GM19239 (cell line): ENCODE data around the gene MARK2.

Experiments
- DNase-seq: peaks from one replicate; pipeline ENCODE4 v3.0.0; 2011; ENCODE audit warnings: low spot score; ENCODE audit not compliant: insufficient read length
- FAIRE-seq: peaks from 2 replicates; lab custom pipeline; 2011; peaks lifted over from hg19 to GRCh38; lab: Jason Lieb, UNC

Gene MARK2

GRCh38 chr11:63875506-63876065, 36.7 kb downstream of the MARK2 start:
- no peak for DNase-seq
- no peak for FAIRE-seq

GRCh38 chr11:63876616-63877015, 37.7 kb downstream of the MARK2 start:
- DNase-seq (no peak), FAIRE-seq (no peak)

GRCh38 chr11:63877658-63878241, 38.8 kb downstream of the MARK2 start:
- FAIRE-seq (no peak), DNase-seq (no peak)

- DNase-seq (no peak), FAIRE-seq (no peak)
Measured at GRCh38 chr11:63879598-63880402, 40.9 kb downstream of the MARK2 start.

GRCh38 chr11:63880403-63880790, 41.5 kb downstream of the MARK2 start:
- DNase-seq (no peak), FAIRE-seq (no peak)

GRCh38 chr11:63882555-63883242, 43.8 kb downstream of the MARK2 start:
- DNase-seq (no peak), FAIRE-seq (no peak)

- no peak for DNase-seq
Measured at GRCh38 chr11:63883791-63884190, 44.9 kb downstream of the MARK2 start.

GRCh38 chr11:63884196-63884932, 45.5 kb downstream of the MARK2 start:
- DNase-seq (no peak), FAIRE-seq (no peak)

More at GRCh38 chr11:63883791-63884190, 44.9 kb downstream of the MARK2 start:
- no peak for FAIRE-seq

- DNase-seq (no peak), FAIRE-seq (peak; percentile 33)
Measured at GRCh38 chr11:63887386-63887999, 48.6 kb downstream of the MARK2 start.

- FAIRE-seq (peak; percentile 85), DNase-seq (no peak)
Measured at GRCh38 chr11:63888170-63889086, 49.5 kb downstream of the MARK2 start.

- DNase-seq (no peak), FAIRE-seq (no peak)
Measured at GRCh38 chr11:63889344-63889743, 50.4 kb downstream of the MARK2 start.

- FAIRE-seq (no peak), DNase-seq (no peak)
Measured at GRCh38 chr11:63890368-63890767, 51.5 kb downstream of the MARK2 start.

- no peak for DNase-seq
- FAIRE-seq = no peak
Measured at GRCh38 chr11:63892228-63892627, 53.3 kb downstream of the MARK2 start.

- DNase-seq = no peak
- no peak for FAIRE-seq
Measured at GRCh38 chr11:63893355-63893754, 54.4 kb downstream of the MARK2 start.

GRCh38 chr11:63896071-63896470, 57.2 kb downstream of the MARK2 start:
- FAIRE-seq (no peak), DNase-seq (no peak)

- FAIRE-seq (no peak), DNase-seq (no peak)
Measured at GRCh38 chr11:63897459-63898146, 58.7 kb downstream of the MARK2 start.

- FAIRE-seq = no peak
- no peak for DNase-seq
Measured at GRCh38 chr11:63901660-63902059, 62.8 kb downstream of the MARK2 start.

GRCh38 chr11:63903884-63904283, 65.0 kb downstream of the MARK2 start:
- FAIRE-seq (no peak), DNase-seq (no peak)
